Measurements from ENCODE around the gene KCNJ18.
"Not testable (repeated sequence)": the region's sequence is repeated elsewhere in the genome, so short reads cannot be mapped to it uniquely, and the experiment has no call there.

KCNJ18 gene

DNA sequence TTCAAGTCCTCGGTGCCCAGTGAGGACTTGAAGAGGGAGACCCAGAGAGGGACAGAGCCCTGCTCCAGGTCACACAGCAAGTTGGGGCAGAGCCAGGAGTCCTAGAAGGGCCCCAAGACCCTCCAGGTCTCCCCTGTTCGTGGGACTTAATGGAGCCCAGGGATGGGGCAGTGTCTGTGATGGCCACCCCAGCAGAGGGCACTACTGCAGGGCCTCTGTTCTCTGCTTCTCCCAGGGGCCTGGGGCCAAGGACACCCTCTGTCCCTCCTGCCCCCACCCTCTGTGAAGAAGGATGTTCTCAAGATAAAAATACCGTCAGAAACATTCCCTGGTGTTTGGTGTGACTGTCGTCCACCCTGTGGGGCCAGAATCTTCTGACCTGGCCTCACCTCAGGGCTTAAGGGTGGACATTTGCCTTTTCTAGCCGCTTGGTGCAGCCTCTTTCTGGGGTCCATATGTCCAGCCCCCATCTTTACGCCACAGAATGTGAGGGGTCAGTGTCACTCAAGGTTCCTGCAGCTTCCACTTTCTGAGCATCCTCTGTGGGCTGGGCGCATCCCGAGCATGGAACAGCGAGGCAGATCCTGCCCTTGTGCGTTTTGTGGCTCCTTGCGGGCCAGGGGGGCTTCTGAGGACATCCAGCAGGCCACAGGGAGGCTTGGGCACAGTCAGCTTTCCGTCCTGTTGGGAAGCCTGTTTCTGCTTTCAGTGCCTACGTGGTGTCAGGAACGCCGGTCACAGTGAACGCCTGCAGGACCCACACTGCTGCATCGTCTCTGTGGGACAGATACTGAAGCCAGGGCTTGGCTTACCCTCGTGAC, at the start of gene KCNJ18:
Gene KCNJ18, plus strand, starts transcription at position 641 of the 821 bp plus-strand sequence. CDS start 10,264 bp downstream, outside the sequence.
- not testable (repeated sequence) for DNase-seq

DNA sequence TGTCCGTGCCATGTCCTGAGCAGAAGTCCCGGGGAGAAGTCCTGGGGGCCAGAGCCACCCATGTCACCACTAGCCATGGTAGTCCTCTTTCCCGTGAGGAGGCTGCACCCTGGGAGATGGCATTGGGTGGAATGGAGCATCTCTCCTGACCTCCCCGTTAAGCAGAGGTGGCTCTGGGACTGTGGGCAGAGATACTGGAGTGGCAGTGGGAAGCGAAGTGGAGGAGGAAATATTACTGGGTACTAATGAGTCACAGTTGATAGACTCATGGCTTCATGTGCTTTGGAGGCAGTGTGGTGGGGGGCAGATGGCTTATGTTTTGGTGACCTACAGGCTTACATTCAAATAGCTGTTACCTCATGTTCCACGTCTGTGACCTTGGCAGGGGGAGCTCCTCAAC, 44.2 kb upstream of the KCNJ18 start:
- not testable (repeated sequence) for DNase-seq

DNA sequence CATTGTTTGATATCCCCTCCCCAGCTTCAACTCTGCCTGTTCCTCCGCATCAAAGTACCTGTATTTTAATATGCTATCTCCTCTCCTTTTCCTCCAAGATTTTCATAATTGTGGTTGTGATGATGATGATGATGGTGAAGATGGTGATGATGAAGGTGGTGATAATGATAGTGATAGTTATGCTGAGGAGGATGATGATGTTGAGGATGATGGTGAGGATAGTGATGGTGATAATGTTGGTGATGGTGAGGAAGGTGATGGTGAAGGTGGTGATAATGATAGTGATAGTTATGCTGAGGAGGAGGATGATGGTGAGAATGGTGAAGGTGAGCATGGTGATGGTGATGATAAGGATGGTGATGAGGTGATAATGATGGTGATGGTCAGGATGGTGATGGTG, 42.3 kb upstream of the KCNJ18 start:
- not testable (repeated sequence) for DNase-seq

DNA sequence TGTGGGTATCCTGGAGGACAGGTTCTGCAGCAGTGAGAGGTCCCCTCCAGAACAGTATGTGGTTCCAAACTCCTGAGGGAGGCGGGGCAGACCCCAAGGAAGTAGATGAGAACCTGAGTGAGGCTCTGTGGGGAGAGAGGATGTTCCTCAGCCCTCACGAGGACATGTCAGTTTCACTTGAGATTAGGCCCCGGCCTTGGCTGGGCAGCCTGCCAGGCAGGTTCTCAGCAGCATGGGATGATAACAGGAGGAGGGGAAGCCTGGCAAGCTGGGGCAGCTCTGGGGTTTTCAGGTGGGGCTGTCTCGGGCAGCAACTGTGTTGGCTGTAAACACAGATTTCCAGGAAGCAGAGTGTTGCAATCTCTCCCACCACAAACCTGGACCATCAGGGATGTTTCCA, 40.3 kb upstream of the KCNJ18 start:
- DNase-seq: not testable (repeated sequence)

DNA sequence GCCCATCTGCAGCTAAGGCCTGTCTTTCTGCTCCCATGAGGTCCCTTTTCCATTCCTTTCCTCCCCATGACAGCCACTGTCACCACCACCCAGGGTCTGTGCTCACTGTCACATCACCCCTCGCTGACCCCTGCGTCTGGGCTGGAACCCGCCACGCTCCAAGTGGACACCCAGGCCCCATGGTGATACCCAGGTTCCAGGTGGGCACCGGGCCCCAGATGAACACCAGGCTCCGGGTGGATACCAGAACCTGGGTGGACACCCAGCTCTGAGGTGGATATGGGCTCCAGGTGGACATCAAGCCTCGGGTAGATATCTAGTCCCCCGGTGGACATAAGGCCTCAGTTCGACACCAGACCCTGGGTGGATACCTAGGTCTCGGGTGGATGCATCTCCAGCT, 39.1 kb upstream of the KCNJ18 start:
- DNase-seq: not testable (repeated sequence)

DNA sequence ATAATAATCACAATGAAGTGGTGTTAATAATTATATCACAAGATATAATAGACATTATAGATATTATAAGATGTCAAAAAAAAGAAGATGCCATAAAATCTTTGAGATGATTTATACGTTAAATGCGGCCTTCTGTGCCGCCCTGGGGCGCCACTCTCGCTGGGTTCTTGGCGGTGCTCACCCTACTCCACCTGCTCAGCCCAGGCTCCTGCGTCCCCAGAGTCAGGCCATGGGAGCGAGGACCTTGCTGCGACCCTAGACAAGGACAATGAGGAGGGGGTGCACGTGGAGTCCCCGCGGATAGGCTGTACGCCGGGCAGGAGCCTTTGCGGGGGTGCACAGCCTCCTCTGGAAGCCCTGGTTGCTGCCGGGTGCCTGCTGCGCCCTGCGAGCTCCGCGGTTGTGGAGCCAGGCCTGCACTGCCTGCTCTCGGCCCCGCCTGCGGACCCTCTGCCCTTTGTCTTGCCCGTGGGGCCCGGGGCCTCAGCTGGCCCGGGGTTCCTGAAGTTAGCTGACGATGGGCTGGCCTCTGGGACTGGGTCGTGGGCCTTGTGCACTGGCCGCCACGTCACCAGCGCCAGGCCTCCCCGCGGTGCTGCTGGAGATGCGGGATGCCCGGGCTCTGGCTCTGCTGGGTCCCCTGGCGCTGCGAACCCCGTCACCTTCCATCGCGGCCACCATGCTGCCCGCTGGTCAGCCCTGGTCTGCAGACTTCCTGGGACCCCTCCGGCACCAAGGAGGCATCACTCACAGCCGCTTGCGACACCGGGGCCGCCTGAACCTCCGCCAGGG, 35.6 kb upstream of the KCNJ18 start:
- DNase-seq: not testable (repeated sequence)

DNA sequence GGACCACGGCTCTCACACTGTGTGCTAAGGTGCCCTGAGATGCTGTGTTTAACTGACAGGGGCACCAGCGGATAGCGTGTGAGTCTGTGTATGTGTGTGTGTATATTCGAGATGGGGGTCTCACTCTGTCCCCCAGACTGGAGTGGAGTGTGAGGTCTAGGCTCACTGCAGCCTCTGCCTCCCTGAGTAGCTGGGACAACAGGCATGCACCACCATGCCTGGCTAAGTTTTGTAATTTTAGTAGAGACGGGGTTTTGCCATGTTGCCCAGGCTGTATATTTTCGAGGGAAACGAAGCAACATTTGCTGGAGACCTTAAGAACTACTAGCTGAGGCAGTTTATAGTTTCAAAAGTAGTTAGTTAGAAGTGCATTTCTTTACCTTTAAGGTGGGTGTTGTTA, 32.7 kb upstream of the KCNJ18 start:
- DNase-seq: not testable (repeated sequence)

DNA sequence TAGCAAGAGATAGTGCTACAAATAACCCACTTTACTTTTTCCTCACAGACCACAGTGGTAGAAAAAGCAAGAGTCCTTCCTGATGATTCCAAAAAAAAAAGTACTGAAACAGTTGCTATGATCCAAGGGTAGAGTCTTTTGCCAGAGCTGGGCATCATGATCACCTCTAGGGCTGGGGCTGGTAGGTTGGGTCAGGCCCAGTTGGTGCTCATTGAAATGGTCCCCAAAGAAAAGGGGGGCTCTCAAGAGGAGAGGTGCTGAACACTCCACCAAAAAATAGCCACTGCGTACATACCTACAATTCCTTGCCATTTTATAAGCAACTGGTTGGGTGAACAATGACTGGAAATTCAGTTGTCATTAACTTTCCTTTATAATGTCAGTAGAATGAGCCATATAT, 30.9 kb upstream of the KCNJ18 start:
- not testable (repeated sequence) for DNase-seq

DNA sequence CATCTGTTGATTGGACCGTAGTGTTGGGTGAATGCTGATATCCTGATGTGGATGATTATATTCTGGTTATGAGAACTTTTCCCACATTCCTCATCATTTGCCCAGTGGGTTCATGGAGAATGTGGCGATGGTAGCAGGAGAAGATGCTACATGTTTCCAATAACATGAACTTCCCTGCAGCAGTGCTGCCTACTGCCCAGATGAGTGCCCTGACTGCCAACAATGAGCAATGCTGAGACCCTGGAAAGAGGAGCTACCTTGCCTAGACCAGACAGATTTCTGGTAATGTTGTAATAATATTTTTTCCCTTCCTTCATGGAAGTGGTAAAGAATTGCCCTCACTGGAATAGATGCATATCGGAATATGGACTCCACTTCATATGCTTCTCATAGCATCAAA, 29.2 kb upstream of the KCNJ18 start:
- DNase-seq: not testable (repeated sequence)

DNA sequence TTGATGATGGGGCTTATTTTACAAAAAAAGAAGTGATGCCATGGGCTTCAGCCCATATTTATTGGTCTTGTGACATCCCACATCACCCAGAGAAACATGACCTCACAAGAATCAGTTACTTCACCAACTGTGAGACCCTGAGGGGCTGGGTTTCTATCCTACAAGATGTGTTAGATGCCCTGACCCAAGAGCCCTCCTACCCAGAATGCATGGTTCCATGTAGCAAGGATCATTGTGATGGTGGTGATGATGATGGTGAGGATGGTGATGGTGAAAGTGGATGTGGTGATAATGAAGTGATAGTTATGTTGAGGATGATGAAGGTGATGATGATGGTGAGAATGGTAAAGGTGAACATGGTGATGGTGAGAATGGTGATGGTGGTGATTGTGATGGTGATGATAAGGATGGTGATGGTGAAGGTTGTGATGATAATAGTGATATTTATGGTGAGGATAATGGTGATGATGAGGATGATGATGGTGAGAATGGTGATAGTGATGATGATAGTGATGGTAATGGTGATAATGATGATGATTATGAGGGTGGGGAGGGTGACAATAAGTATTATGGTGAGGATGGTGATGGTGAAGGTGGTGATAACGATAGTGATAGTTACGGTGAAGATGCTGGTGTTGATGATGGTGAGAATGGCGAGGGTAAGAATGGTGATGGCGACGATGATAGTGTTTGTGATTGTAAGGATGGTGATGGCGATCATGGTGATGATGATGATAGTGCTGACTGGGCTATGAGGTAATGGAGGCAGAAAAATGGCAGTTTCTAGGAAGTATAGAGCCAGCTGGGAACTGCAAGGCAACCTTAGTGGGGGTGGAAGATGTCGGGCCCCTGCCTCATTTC, 28.5 kb upstream of the KCNJ18 start:
- not testable (repeated sequence) for DNase-seq

DNA sequence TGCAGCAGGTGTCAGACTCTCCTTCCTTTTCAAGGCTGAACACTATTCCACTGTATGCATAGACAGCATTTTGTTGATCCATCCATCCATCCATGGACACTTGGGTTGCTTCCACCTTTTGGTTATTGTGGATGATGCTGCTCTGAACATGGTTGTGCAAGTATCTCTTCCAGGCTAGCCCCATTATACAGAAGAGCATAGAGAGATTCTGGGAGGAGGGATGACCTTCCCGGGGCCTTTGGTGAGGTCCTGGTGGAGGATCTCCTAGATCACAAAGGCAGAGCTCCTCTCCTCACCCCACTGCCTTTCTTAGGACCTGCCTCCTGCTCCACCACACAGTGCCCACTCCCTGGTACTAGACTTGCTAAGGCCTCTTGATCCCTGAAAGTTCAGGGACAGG, 27.2 kb upstream of the KCNJ18 start:
- DNase-seq: not testable (repeated sequence)

DNA sequence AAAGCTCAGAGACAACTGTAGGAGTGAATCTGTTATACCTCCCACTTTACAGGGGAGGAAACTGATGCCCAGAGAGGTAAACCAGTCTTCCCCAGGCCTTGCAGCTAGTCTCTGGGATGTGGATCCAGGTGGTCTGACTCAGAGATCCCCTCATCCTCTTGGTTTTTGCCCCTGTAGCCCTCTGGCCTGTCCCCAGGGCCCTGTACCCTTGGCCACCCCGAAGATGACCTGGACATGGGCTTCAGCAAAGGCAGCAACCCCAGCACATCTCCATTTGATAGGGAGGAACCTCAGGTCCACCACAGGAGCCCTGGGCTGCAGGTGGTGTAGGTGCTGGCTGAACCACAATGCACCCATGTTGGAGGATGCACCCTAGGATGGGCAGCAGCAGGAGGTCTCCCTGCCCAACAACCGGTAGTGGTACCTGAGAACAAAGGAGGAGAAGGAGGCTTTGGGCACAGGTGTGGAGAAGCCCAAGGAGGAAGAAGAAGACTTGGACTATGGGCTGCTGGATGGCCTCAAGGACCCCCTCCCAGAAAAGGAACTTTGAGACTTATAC, 26.3 kb upstream of the KCNJ18 start:
- not testable (repeated sequence) for DNase-seq

DNA sequence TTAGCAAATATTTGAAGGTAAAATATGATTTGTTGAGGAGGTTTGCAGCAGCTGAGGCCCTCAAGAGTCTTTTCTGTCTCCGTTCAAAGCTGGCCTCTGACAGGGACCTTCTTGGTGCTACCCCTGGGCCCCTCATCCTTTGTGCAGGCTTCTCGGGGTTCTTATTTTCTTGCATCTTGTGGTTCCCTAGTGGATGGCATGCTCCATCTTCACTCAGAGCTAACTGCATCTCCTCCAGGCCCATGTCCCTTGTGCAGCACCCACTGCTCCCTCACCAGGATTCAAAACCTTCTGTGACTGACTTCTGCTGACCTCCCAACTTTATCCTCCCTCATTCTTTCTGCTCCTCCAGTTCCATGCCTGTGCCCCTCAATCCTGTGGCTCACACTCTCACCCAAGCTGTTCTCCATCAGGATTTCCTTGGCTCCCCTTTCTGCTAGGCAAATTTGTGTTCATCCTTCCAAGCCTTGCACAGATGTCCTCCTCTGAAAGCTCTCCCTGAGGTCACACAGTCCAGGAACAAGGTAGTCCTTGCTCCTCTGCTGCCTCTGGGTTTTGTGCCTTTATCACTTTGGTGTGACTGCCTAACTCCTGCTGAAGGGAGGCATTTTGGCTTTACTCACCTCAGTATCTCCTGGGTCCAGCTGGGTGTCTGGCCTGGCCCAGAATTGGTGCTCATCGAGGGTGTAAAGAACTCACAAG, 25.5 kb upstream of the KCNJ18 start:
- DNase-seq: not testable (repeated sequence)

DNA sequence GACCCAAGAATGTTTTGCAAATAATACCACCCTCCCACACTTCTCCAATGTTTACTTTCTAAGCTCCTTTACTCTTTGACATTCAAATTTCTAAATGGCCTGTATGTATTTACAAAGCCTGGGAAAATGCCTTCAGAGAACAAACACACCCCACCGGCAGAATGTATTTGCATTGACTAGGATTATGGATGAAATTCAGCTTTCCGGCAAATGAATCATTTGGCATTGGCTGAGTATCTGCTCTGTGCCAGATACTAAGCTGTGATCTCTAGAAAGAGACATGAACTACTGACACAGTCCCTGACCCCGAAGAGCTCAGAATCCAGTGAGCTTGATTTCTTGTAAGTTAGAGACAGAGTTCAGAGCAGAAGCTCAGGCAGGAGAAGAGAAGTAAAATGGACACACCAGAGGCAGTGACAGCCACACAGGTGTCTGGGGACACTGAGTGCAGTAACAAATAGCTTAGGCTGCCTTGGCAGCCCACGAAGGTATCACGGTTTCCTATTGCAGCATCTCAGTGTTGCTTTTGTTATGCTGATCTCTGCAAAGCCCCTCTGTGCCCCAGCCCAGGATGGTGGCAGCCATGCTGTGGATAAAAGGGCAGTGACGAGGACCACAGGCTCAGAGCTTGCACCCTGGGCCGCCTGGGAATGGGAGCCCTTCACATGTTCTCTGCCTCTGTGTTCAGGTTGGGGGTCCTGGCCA, 24.8 kb upstream of the KCNJ18 start:
- not testable (repeated sequence) for DNase-seq

DNA sequence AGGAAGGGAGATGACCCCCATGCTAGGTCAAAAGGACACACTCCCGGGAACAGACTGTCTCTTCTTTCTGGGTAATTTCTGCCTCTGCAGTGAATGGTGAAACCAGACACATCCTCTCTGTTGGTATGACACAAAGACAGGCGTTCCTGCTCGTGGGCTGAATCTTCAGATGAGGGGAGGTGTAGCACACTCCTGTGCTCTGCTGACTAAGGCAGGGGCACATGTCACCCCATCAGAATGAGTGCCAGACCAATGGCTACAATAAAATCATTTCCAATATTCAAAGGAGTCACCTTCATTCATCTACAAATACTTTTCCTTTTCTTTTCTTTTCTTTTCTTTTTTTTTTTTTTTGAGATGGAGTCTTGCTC, 24.2 kb upstream of the KCNJ18 start:
- not testable (repeated sequence) for DNase-seq

DNA sequence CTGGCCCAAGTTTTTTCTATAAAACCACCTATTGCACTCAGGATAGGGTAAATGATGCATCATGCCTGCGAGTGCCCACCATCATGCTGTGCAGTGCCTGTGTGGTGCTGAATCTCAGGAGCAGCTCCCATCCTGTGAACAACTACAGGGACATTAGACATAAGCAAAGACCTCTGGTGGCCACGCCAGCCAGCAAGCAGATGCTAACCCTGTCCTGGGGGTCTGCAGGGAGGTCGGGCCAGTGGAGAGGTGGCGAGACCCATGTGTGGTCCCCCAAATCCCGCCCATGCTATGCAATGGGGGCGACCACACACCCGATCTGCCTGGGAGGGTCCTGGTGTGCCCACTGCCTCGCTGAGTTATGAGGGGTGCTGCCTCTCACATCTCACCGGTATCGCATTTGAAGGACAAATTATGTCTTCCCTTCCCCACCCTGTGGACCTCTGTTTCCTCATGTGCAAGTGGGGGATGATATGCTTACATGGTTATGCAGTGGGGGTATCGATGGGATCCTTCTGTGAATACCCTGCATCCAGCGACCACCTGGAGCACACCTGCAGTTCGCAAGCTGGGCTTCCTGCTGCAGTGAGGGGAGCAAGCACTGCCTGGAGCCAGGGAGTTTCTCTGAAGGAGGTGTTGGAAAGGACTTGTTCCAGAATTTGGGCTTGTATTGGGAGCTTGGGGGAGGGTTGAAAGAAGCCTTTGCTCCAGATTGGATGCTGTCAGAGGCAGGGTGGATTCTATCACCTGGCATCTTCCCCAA, 23.4 kb upstream of the KCNJ18 start:
- not testable (repeated sequence) for DNase-seq

DNA sequence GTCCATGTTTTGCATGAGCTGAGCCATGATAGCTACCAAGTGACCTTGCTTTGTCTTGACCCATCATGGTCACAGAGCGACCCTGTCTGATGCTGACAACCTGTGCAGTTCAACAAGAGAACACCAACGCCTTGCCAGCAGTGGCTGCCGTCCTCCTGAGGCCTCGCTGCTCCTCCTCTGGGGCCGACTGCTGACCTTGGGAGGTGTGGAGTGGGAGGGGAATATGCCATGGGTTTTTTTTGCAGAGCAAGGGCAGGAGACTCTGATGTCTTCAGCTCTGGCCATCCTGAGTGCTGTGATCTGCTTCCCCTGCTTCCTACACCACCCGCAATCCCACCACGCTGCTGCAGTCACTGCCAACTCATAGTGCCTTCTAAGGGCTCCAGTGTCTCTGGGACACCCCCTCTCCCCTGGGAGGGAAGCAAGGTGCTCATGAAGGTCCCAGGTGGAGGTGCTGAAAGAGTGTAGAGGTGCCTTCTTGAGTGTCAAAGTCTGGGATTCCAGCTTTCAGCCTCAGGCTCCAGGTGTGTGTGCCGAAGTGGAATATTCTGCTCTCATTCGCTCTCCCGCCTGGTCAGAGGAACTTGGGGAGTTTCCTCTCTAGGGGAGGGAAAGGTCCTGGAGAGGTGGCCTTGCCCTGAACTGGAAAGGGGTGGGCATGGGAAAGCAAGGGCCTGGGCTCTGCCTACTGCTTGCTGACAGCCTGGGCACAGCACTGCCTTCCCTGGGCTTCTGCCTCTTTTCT, 22.5 kb upstream of the KCNJ18 start:
- not testable (repeated sequence) for DNase-seq

DNA sequence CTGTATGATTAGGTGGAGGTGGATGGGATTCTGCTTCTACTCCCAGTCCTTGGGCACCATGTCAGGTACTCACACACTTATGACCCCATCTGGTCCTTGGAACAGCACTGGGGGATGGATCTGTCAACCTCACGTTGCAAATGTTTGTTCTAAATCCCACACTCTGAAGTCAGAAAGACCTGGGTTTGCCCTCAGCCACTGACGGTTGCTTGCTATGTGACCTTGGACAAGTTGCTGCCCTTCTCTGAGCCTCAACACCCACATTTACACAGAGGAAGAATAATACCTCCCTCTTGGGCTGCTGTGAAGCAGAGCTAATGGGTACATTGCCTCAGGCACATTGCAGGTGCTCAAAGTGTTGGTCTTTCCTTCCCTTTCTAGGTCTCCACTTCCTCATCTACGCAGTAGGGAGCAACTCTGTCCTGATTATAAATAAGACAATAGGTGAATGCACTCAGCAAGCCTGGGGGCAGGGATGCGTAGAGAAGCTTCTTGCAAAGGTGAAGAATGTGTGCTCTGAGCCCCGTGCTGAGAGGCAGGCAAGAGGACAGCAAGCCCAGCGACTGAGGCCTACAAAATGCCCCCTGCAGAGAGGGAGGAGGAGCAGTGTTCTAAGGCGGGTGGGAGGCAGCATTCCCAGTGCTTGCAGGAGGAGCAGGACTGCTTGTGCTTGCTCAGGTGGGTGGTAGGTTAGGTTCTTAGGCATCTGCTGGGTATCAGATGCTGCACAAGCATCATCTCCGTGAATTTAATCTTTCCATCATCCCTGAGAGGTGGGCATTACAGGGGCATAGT, 21.8 kb upstream of the KCNJ18 start:
- DNase-seq: not testable (repeated sequence)

DNA sequence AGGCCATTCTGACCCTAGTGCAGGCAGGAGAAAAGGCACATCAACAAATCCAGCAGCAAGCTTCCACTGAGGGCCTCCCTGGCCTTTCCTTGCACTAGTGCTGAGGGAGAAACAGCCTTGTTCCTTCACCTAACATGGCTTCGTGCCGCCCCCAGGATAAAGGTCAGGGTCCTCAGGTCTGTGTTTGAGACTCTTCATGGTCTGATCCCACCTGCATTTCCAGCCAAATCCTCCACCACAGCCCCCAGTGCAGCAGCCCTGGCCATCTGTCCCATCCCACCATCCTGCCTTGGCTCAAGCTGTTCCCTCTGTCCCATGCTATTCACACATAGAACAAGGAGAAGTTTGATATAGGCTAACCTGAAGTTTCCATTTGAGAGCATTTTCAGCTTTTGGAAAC, 20.9 kb upstream of the KCNJ18 start:
- not testable (repeated sequence) for DNase-seq
